Neural crest cell (in vitro differentiated cells): Measurements from ENCODE around the gene TLR6. TPM values are rescaled to one million over a fixed set of nuclear protein-coding genes. Genes with fewer than 3 reads are reported as not detected.
"Not testable (repeated sequence)": the region's sequence is repeated elsewhere in the genome, so short reads cannot be mapped to it uniquely, and the experiment has no call there.

Source experiments
- DNase-seq: peaks from one replicate; pipeline ENCODE4 v3.0.0; 2021; ENCODE audit warnings: low read depth, mixed read lengths, low spot score
- H3K27ac Mint-ChIP-seq: one replicate; pipeline ENCODE4 v1.8.0; 2021; ENCODE audit warnings: mild to moderate bottlenecking, mixed read lengths; ENCODE audit not compliant: unreplicated experiment
- H3K27me3 Mint-ChIP-seq: 2 replicates; pipeline ENCODE4 v1.8.0; 2021; ENCODE audit warnings: low read depth, mild to moderate bottlenecking, mixed read lengths
- H3K36me3 Mint-ChIP-seq: 2 replicates; pipeline ENCODE4 v1.8.0; 2021; ENCODE audit warnings: low read depth, mild to moderate bottlenecking, mixed read lengths
- H3K4me1 Mint-ChIP-seq: 2 replicates; pipeline ENCODE4 v1.8.0; 2021; ENCODE audit warnings: mixed read lengths
- H3K4me3 Mint-ChIP-seq: one replicate; pipeline ENCODE4 v1.8.0; 2021; ENCODE audit warnings: mild to moderate bottlenecking, mixed read lengths
- H3K9me3 Mint-ChIP-seq: 2 replicates; pipeline ENCODE4 v1.8.0; 2021; ENCODE audit warnings: mixed read lengths
- CTCF ChIP-seq: fragments of 200-600 bp; sonication (generic); conservative IDR thresholded peaks from 2 replicates; pipeline ENCODE4 v1.5.0; 2021; ENCODE audit warnings: antibody characterized with exemption, mild to moderate bottlenecking
- microRNA-seq: library from miRNA; unstranded; fragments of <30 nt; microRNA quantifications from one replicate; pipeline ENCODE4, GENCODE V29; 2020
- total RNA-seq: library from RNA; stranded (reverse); gene quantifications from 2 replicates; pipeline ENCODE4 v1.2.1, GENCODE V29; 2021

The TLR6 gene
- total RNA-seq, 1 donor from 2014 or later: 0.19 TPM

GRCh38 chr4:38780833-38781484 is 75.7 kb downstream of the TLR6 start:
- Mint-ChIP-seq H3K4me3 (no peak overlapping the region), H3K36me3 (no peaks in the 10 kb centered on the region), H3K27me3 (no peaks in the 10 kb centered on the region), H3K9me3 (no peaks in the 10 kb centered on the region), H3K27ac (no peak overlapping the region), H3K4me1 (peaks cover 3% of the 10 kb centered on the region)
- TF ChIP-seq CTCF: no peak
- DNase-seq: no peak

- Mint-ChIP-seq H3K36me3 (no peaks in the 10 kb centered on the region), H3K27ac (no peak overlapping the region), H3K9me3 (no peaks in the 10 kb centered on the region), H3K4me3 (no peak overlapping the region), H3K27me3 (no peaks in the 10 kb centered on the region), H3K4me1 (peaks cover 3% of the 10 kb centered on the region)
- DNase-seq: no peak
- no peak for TF ChIP-seq CTCF
Measured at GRCh38 chr4:38779790-38780189, 76.8 kb downstream of the TLR6 start.

GRCh38 chr4:38777925-38778324 is 78.7 kb downstream of the TLR6 start:
- not testable (repeated sequence) for H3K4me1 Mint-ChIP-seq, H3K4me3 Mint-ChIP-seq, H3K27me3 Mint-ChIP-seq, DNase-seq, H3K36me3 Mint-ChIP-seq, H3K27ac Mint-ChIP-seq, H3K9me3 Mint-ChIP-seq

- no peak overlapping the region for H3K4me3 Mint-ChIP-seq
- H3K27ac Mint-ChIP-seq: no peak overlapping the region
- DNase-seq: no peak
- no peak for TF ChIP-seq CTCF
- H3K9me3 Mint-ChIP-seq: peaks cover 3% of the 10 kb centered on the region
- no peaks in the 10 kb centered on the region for H3K4me1 Mint-ChIP-seq
- H3K27me3 Mint-ChIP-seq: no peaks in the 10 kb centered on the region
- H3K36me3 Mint-ChIP-seq: no peaks in the 10 kb centered on the region
Measured at GRCh38 chr4:38775326-38775725, 81.3 kb downstream of the TLR6 start.

GRCh38 chr4:38774181-38774955 is 82.2 kb downstream of the TLR6 start:
- H3K27me3 Mint-ChIP-seq: no peaks in the 10 kb centered on the region
- H3K9me3 Mint-ChIP-seq: peaks cover 3% of the 10 kb centered on the region
- no peak overlapping the region for H3K27ac Mint-ChIP-seq
- H3K36me3 Mint-ChIP-seq: no peaks in the 10 kb centered on the region
- no peak overlapping the region for H3K4me3 Mint-ChIP-seq
- no peak for TF ChIP-seq CTCF
- H3K4me1 Mint-ChIP-seq: peaks cover 1% of the 10 kb centered on the region
- no peak for DNase-seq

Small RNA genes lying within 50 kb of the gene (microRNA-seq; reads per million reads assigned to microRNA genes)
- 264 reads per million, percentile 69 among the genes with 10 or more reads in this experiment for gene MIR574

Other genes with a start within 250 kb of the TLR6 start
- 38.2 and 38.4 TPM in 2 replicates for gene KLF3, start 192.6 kb downstream of the TLR6 start, total RNA-seq
- not detected in 2 replicates for gene TLR10, start 73.8 kb downstream of the TLR6 start, total RNA-seq
- gene TLR1, start 52.0 kb downstream of the TLR6 start, total RNA-seq: not detected in 2 replicates
- gene FAM114A1, start 11.0 kb upstream of the TLR6 start, total RNA-seq: 11.3 and 13.4 TPM in 2 replicates
- gene TMEM156, start 175.6 kb upstream of the TLR6 start, total RNA-seq: not detected in 2 replicates
- gene KLHL5, start 205.4 kb upstream of the TLR6 start, total RNA-seq: 30.2 and 30.6 TPM in 2 replicates